HepG2 (cell line): ENCODE data around the gene ENG. TPM values are rescaled to one million over a fixed set of nuclear protein-coding genes. Genes with fewer than 3 reads are reported as not detected.

Experiments used
- ATAC-seq: fragments of 200-7000 bp; cut with Tn5 transposase; 3 replicates; pipeline ENCODE4 v1.9.1; 2020; ENCODE audit warnings: mild to moderate bottlenecking, moderate library complexity
- BruUV-seq: library from RNA; stranded (reverse); fragments of 400-500 nt; replicated peaks from 2 replicates; lab custom pipeline; 2021; lab: Mats Ljungman, UMichigan
- CTCF ChIA-PET: fragments of 300-600 bp; formaldehyde crosslinking; extraction: SDS; loops from one replicate; lab custom pipeline; 2021; ENCODE audit warnings: low total read pairs, inconsistent platforms, low intra/inter-chr PET ratio; lab: Yijun Ruan, JAX
- POLR2A ChIA-PET: fragments of 350-600 bp; sonication (Branson Sonifier 250); formaldehyde crosslinking; loops from one replicate; lab custom pipeline; 2020; ENCODE audit warnings: antibody characterized with exemption, inconsistent platforms; lab: Yijun Ruan, JAX
- DNase-seq: peaks from one replicate; pipeline ENCODE4 v3.0.0-alpha.2; 2015; ENCODE audit warnings: low spot score
- FAIRE-seq: peaks from 3 replicates; lab custom pipeline; 2011; peaks lifted over from hg19 to GRCh38; lab: Jason Lieb, UNC
- H2AFZ ChIP-seq: one replicate; pipeline ENCODE4 v1.6.1; 2011; ENCODE audit warnings: low read length, inconsistent platforms
- H3K27ac ChIP-seq: fragments of 300-600 bp; 3 replicates; pipeline ENCODE4 v1.8.0; 2011; ENCODE audit warnings: mixed run types, mild to moderate bottlenecking, mixed read lengths, low read length, inconsistent platforms; ENCODE audit not compliant: insufficient read depth; ENCODE audit errors: extremely low read length
- H3K27me3 ChIP-seq, 2 experiments: fragments of 200-600 bp in 1 of 2; 2 replicates in 1 of 2; 3 replicates in 1 of 2; pipeline versions ENCODE4 v1.6.0 to v1.8.0; 2011; ENCODE audit warnings: low read length in 2 of 2, mild to moderate bottlenecking in 2 of 2, moderate library complexity in 2 of 2, inconsistent platforms in 1 of 2; ENCODE audit not compliant: insufficient read depth in 2 of 2, control insufficient read depth in 1 of 2
- H3K36me3 ChIP-seq, 2 experiments: fragments of 200-600 bp in 1 of 2; replicated peaks in 1 of 2; 2 replicates in 1 of 2; 3 replicates in 1 of 2; pipeline versions ENCODE4 v1.5.1 to v1.8.0; 2011; ENCODE audit warnings: low read length in 2 of 2, inconsistent platforms in 1 of 2; ENCODE audit not compliant: insufficient read depth in 2 of 2, control insufficient read depth in 1 of 2
- H3K4me1 ChIP-seq: 2 replicates; pipeline ENCODE4 v1.5.1; 2012; ENCODE audit warnings: low read length, inconsistent platforms; ENCODE audit not compliant: insufficient read depth
- H3K4me2 ChIP-seq: 2 replicates; pipeline ENCODE4 v1.6.0; 2011; ENCODE audit warnings: low read depth, low read length, inconsistent platforms
- H3K4me3 ChIP-seq, 3 experiments: fragments of 200-600 bp in 1 of 3; sonication (generic), shearing (Covaris generic) in 1 of 3; replicated peaks in 1 of 3; 2 replicates each; pipeline ENCODE4 v1.5.1; 2011 to 2016; ENCODE audit warnings: low read length in 3 of 3, inconsistent platforms in 2 of 3, low read depth in 2 of 3, mild to moderate bottlenecking in 2 of 3, control low read depth in 1 of 3, mixed read lengths in 1 of 3; ENCODE audit not compliant: insufficient read depth in 1 of 3
- H3K79me2 ChIP-seq: one replicate; pipeline ENCODE4 v1.6.1; 2011; ENCODE audit warnings: low read length, inconsistent platforms; ENCODE audit not compliant: insufficient read depth
- H3K9ac ChIP-seq: 2 replicates; pipeline ENCODE4 v1.6.0; 2011; ENCODE audit warnings: mild to moderate bottlenecking, low read depth, low read length, inconsistent platforms; ENCODE audit not compliant: insufficient read depth
- H3K9me3 ChIP-seq: 2 replicates; pipeline ENCODE4 v1.5.1; 2012; ENCODE audit warnings: mild to moderate bottlenecking, low read length
- H4K20me1 ChIP-seq: 2 replicates; pipeline ENCODE4 v1.6.0; 2011; ENCODE audit warnings: inconsistent platforms, mild to moderate bottlenecking, low read length, moderate library complexity; ENCODE audit not compliant: insufficient read depth
- MBNL3 ChIP-seq: fragments of 250-450 bp; sonication (Bioruptor Pico); conservative IDR thresholded peaks from 2 replicates; pipeline ENCODE4 v1.8.0; 2022; ENCODE audit warnings: mild to moderate bottlenecking, inconsistent platforms
- SKIL ChIP-seq: sonication (generic); formaldehyde crosslinking; IDR thresholded peaks from 2 replicates; pipeline ENCODE4 v1.8.0; 2022; ENCODE audit warnings: missing genetic modification reagents, mild to moderate bottlenecking, moderate library complexity, borderline replicate concordance
- ZNF468 ChIP-seq: sonication (generic); formaldehyde crosslinking; IDR thresholded peaks from 2 replicates; pipeline ENCODE4 v1.8.0; 2022; ENCODE audit warnings: mild to moderate bottlenecking, moderate library complexity, missing genetic modification reagents
- ZNF546 ChIP-seq: sonication (generic); formaldehyde crosslinking; conservative IDR thresholded peaks from 2 replicates; pipeline ENCODE4 v1.8.1; 2023; ENCODE audit warnings: mild to moderate bottlenecking, missing genetic modification reagents
- ZNF891 ChIP-seq: sonication (generic); formaldehyde crosslinking; IDR thresholded peaks from 2 replicates; pipeline ENCODE4 v1.5.0; 2020; ENCODE audit warnings: mild to moderate bottlenecking, missing genetic modification reagents
- WGBS: methylation state at CpG from one replicate; pipeline ENCODE4 v1.1.6; 2017; ENCODE audit warnings: low lambda C conversion rate; 5-methylcytosine and 5-hydroxymethylcytosine counted together
- in situ Hi-C: cut with HindIII; loops from 2 replicates; pipeline ENCODE4 v1.10.0; 2017; ENCODE audit warnings: low pct_unique_long_range_greater_than_20kb; ENCODE audit not compliant: extremely low pct_ligation_motif_present
- intact Hi-C: fragments of 100-400 bp; cut with micrococcal nuclease; formaldehyde crosslinking; loops from one replicate; pipeline ENCODE4 v1.10.0; 2022; ENCODE audit not compliant: unreplicated experiment
- polyA plus RNA-seq, 8 experiments: library from polyadenylated mRNA; depleted of rRNA in 3 of 8; stranded (reverse) in 7 of 8; unstranded in 1 of 8; fragments of >200 nt; fragmentation: Illumina TruSeq in 4 of 8; extraction: Trizol in 4 of 8; gene quantifications; 2 replicates each; pipeline versions ENCODE4 v1.2.1 to v1.2.3, GENCODE V29; 2011 to 2016; ENCODE audit warnings: low read depth in 4 of 8, missing spikeins in 1 of 8, mixed read lengths in 1 of 8; ENCODE audit not compliant: insufficient read depth in 1 of 8
- total RNA-seq, 5 experiments: library from RNA; depleted of rRNA; stranded (reverse); fragments of >200 nt; fragmentation: Illumina TruSeq; extraction: Trizol; gene quantifications; 2 replicates each; pipeline ENCODE4 v1.2.3, GENCODE V29; 2016; ENCODE audit warnings: low read depth in 1 of 5
- TF ChIP-seq, protein P1 (sequence below): sonication (generic); formaldehyde crosslinking; IDR thresholded peaks from 2 replicates; pipeline ENCODE4 v1.5.0; 2020; ENCODE audit warnings: mild to moderate bottlenecking, missing genetic modification reagents, borderline replicate concordance
- TF ChIP-seq, protein P2 (sequence below): sonication (generic); formaldehyde crosslinking; IDR thresholded peaks from 2 replicates; pipeline ENCODE4 v1.5.0; 2020; ENCODE audit warnings: mild to moderate bottlenecking, missing genetic modification reagents
- TF ChIP-seq, protein P3 (sequence below): sonication (generic); formaldehyde crosslinking; IDR thresholded peaks from 2 replicates; pipeline ENCODE4 v1.4.0; 2020; ENCODE audit warnings: missing genetic modification reagents, borderline replicate concordance

ENG gene
- total and polyA plus RNA-seq, 2 of the 13 experiments (the other 11 are each of a cell fraction or from before 2014, with no cell fraction given): 0.02 to 1.1 TPM

DNA sequence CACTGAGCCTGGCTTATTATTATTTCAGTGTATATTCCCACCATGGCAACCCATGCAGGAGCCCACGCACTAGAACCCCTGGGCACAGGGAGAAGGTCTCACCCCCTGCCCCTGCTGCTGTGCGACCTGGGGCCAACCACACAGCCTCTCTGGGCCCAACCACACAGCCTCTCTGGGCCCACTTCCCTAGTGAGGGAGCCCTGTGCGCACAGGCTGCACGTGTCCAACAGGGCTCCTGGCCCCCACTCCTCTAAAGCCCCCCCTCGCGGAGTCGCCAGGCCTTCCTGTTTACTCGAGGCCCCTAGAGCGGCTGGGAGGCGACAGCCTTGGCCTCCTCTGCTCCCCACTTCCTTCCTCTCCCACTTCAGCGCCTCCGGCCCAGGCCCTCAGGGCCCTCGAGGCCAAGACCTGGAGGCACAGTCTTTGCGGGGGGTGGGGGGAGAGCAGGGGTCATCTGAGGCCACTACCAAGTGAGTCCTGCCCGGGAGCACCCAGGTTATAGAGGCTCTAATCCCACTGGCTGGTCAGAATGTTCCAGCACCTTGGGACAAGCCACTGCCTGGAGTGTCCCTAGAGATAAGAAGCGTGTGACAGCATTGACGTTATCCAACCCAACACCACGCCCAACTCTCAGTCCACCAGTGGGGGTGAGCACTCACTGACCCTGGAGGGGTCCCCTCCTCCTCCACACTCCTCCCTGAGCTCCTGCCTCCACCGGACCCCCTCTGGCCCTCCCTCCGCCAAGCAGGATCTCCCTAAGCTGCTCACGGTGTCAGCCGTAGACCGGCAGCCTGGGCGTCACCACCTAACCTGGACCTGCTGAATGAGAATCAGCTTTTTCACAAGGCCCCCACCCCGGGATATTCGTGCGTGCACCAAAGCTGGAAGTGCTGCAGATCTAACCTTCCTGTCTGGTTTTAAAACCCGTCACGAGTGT, 7.9 kb upstream of the ENG start:
- DNase-seq (no peak), FAIRE-seq (no peak), ATAC-seq (peak; percentile 45)
- H3K9me3 ChIP-seq: no peaks in the 10 kb centered on the region
- no peaks in the 10 kb centered on the region for H4K20me1 ChIP-seq
- no peak overlapping the region for H3K27ac ChIP-seq
- 27% methylated on average over 23 of the region's 29 CpGs for WGBS
- H3K9ac ChIP-seq: peak overlapping the region; percentile 20; the same call in 1 of the 2 replicates
- H2AFZ ChIP-seq: no peak overlapping the region
- H3K27me3 ChIP-seq: no peaks in the 10 kb centered on the region
- peak overlapping the region in 1 of 3 experiments; percentile 43; a peak in 1 of 6 replicates for H3K4me3 ChIP-seq
- ChIA-PET POLR2A (interaction anchor here (1.4 kb wide), 1 partner anchor 69 kb away, joined by 3 read pairs; no protein-coding TSS in a partner anchor), CTCF (no interaction called here)
- in situ Hi-C loops: no loop called here
- peaks cover 65% of the 10 kb centered on the region for H3K4me1 ChIP-seq
- H3K4me2 ChIP-seq: peak overlapping the region; percentile 46
- H3K36me3 ChIP-seq: no peaks in the 10 kb centered on the region
- no peaks in the 10 kb centered on the region for H3K79me2 ChIP-seq
- no TSS peak for BruUV-seq
- intact Hi-C loops: no loop called here
- TF ChIP-seq ZNF546 (CRISPR knock-in tag) (no peak), ZNF468 (CRISPR knock-in tag) (no peak), MBNL3 (CRISPR knock-in tag) (no peak), SKIL (CRISPR knock-in tag) (peak; percentile 87), ZNF891 (CRISPR knock-in tag) (no peak)
- TF ChIP-seq, protein P1, sequence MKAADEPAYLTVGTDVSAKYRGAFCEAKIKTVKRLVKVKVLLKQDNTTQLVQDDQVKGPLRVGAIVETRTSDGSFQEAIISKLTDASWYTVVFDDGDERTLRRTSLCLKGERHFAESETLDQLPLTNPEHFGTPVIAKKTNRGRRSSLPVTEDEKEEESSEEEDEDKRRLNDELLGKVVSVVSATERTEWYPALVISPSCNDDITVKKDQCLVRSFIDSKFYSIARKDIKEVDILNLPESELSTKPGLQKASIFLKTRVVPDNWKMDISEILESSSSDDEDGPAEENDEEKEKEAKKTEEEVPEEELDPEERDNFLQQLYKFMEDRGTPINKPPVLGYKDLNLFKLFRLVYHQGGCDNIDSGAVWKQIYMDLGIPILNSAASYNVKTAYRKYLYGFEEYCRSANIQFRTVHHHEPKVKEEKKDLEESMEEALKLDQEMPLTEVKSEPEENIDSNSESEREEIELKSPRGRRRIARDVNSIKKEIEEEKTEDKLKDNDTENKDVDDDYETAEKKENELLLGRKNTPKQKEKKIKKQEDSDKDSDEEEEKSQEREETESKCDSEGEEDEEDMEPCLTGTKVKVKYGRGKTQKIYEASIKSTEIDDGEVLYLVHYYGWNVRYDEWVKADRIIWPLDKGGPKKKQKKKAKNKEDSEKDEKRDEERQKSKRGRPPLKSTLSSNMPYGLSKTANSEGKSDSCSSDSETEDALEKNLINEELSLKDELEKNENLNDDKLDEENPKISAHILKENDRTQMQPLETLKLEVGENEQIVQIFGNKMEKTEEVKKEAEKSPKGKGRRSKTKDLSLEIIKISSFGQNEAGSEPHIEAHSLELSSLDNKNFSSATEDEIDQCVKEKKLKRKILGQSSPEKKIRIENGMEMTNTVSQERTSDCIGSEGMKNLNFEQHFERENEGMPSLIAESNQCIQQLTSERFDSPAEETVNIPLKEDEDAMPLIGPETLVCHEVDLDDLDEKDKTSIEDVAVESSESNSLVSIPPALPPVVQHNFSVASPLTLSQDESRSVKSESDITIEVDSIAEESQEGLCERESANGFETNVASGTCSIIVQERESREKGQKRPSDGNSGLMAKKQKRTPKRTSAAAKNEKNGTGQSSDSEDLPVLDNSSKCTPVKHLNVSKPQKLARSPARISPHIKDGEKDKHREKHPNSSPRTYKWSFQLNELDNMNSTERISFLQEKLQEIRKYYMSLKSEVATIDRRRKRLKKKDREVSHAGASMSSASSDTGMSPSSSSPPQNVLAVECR (CRISPR knock-in tag): peak; percentile 43; the same call in 1 of the 2 replicates
- TF ChIP-seq, protein P2, sequence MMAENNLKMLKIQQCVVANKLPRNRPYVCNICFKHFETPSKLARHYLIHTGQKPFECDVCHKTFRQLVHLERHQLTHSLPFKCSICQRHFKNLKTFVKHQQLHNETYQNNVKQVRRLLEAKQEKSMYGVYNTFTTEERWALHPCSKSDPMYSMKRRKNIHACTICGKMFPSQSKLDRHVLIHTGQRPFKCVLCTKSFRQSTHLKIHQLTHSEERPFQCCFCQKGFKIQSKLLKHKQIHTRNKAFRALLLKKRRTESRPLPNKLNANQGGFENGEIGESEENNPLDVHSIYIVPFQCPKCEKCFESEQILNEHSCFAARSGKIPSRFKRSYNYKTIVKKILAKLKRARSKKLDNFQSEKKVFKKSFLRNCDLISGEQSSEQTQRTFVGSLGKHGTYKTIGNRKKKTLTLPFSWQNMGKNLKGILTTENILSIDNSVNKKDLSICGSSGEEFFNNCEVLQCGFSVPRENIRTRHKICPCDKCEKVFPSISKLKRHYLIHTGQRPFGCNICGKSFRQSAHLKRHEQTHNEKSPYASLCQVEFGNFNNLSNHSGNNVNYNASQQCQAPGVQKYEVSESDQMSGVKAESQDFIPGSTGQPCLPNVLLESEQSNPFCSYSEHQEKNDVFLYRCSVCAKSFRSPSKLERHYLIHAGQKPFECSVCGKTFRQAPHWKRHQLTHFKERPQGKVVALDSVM (CRISPR knock-in tag): 0 out of 2 replicates have a peak, but pooled peaks have one; percentile 38
- TF ChIP-seq, protein P3, sequence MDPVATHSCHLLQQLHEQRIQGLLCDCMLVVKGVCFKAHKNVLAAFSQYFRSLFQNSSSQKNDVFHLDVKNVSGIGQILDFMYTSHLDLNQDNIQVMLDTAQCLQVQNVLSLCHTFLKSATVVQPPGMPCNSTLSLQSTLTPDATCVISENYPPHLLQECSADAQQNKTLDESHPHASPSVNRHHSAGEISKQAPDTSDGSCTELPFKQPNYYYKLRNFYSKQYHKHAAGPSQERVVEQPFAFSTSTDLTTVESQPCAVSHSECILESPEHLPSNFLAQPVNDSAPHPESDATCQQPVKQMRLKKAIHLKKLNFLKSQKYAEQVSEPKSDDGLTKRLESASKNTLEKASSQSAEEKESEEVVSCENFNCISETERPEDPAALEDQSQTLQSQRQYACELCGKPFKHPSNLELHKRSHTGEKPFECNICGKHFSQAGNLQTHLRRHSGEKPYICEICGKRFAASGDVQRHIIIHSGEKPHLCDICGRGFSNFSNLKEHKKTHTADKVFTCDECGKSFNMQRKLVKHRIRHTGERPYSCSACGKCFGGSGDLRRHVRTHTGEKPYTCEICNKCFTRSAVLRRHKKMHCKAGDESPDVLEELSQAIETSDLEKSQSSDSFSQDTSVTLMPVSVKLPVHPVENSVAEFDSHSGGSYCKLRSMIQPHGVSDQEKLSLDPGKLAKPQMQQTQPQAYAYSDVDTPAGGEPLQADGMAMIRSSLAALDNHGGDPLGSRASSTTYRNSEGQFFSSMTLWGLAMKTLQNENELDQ (CRISPR knock-in tag): no peak
